Osteoblast (primary cell): Measurements from ENCODE around the gene CLVS2. TPM values are rescaled to one million over a fixed set of nuclear protein-coding genes. Genes with fewer than 3 reads are reported as not detected.

Experiments
- DNase-seq: peaks from one replicate; pipeline ENCODE4 v3.0.0; 2011; ENCODE audit warnings: low spot score, mixed read lengths; ENCODE audit not compliant: insufficient read length; ENCODE audit errors: missing footprints
- H2AFZ ChIP-seq: 2 replicates; pipeline ENCODE4 v1.6.0; 2011; ENCODE audit warnings: mild to moderate bottlenecking, low read length
- H3K27ac ChIP-seq: 2 replicates; pipeline ENCODE4 v1.5.1; 2011; ENCODE audit warnings: mild to moderate bottlenecking, low read depth, low read length, moderate library complexity
- H3K27me3 ChIP-seq: 2 replicates; pipeline ENCODE4 v1.6.0; 2012; ENCODE audit warnings: mild to moderate bottlenecking, control low read depth, inconsistent platforms, low read length, moderate library complexity; ENCODE audit not compliant: insufficient read depth
- H3K36me3 ChIP-seq: 2 replicates; pipeline ENCODE4 v1.5.1; 2011; ENCODE audit warnings: mild to moderate bottlenecking, low read length, control low read depth, moderate library complexity; ENCODE audit not compliant: insufficient read depth
- H3K4me1 ChIP-seq: 2 replicates; pipeline ENCODE4 v1.5.1; 2011; ENCODE audit warnings: mild to moderate bottlenecking, low read length, control low read depth, moderate library complexity; ENCODE audit not compliant: insufficient read depth
- H3K4me2 ChIP-seq: 2 replicates; pipeline ENCODE4 v1.6.0; 2011; ENCODE audit warnings: mild to moderate bottlenecking, low read length; ENCODE audit not compliant: insufficient read depth
- H3K4me3 ChIP-seq: fragments of 200-600 bp; sonication (generic); 3 replicates; pipeline ENCODE4 v1.5.1; 2012; ENCODE audit warnings: mild to moderate bottlenecking, low read length, inconsistent platforms; ENCODE audit not compliant: insufficient read depth
- H3K79me2 ChIP-seq: 2 replicates; pipeline ENCODE4 v1.6.0; 2012; ENCODE audit warnings: mild to moderate bottlenecking, low read length, control low read depth, inconsistent platforms; ENCODE audit not compliant: insufficient read depth
- H3K9me3 ChIP-seq: 2 replicates; pipeline ENCODE4 v1.5.1; 2011; ENCODE audit warnings: low read depth, low read length, control low read depth
- H4K20me1 ChIP-seq: 2 replicates; pipeline ENCODE4 v1.6.0; 2012; ENCODE audit warnings: mild to moderate bottlenecking, low read length, control low read depth; ENCODE audit not compliant: insufficient read depth
- total RNA-seq: library from RNA; depleted of rRNA; stranded (reverse); fragments of >200 nt; gene quantifications from 2 replicates; pipeline ENCODE4 v1.2.3, GENCODE V29; 2012
- TF ChIP-seq, protein P1 (sequence below): IDR thresholded peaks from 2 replicates; pipeline ENCODE4 v1.5.1; 2011; ENCODE audit warnings: mild to moderate bottlenecking, low read depth, low read length, moderate library complexity; ENCODE audit errors: extremely low read depth

CLVS2 gene
- total RNA-seq, 1 donor = not detected

DNA sequence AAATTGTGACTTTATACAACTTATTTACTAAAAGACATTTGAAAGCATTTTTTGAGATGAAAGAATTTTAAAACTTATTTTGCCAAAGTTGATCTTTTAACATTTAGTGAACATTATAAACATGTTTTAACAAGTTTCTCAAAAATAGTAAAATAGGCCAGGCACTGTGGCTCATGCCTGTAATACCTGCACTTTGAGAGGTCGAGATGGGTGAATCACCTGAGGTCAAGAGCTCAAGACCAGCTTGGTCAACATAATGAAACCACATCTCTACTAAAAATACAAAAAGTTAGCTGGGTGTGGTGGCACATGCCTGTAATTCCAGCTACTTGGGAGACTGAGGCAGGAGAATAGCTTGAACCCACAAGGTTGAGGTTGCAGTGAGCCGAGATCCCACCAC is 78.6 kb downstream of the CLVS2 start:
- Histone ChIP-seq H3K36me3 (no peaks in the 10 kb centered on the region), H3K4me2 (no peak overlapping the region), H3K4me3 (no peak overlapping the region), H3K27me3 (no peaks in the 10 kb centered on the region), H3K79me2 (no peaks in the 10 kb centered on the region), H4K20me1 (no peaks in the 10 kb centered on the region), H3K27ac (no peak overlapping the region), H2AFZ (no peak overlapping the region), H3K9me3 (no peaks in the 10 kb centered on the region), H3K4me1 (no peaks in the 10 kb centered on the region)
- TF ChIP-seq, protein P1, sequence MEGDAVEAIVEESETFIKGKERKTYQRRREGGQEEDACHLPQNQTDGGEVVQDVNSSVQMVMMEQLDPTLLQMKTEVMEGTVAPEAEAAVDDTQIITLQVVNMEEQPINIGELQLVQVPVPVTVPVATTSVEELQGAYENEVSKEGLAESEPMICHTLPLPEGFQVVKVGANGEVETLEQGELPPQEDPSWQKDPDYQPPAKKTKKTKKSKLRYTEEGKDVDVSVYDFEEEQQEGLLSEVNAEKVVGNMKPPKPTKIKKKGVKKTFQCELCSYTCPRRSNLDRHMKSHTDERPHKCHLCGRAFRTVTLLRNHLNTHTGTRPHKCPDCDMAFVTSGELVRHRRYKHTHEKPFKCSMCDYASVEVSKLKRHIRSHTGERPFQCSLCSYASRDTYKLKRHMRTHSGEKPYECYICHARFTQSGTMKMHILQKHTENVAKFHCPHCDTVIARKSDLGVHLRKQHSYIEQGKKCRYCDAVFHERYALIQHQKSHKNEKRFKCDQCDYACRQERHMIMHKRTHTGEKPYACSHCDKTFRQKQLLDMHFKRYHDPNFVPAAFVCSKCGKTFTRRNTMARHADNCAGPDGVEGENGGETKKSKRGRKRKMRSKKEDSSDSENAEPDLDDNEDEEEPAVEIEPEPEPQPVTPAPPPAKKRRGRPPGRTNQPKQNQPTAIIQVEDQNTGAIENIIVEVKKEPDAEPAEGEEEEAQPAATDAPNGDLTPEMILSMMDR = no peak
- DNase-seq = no peak

DNA sequence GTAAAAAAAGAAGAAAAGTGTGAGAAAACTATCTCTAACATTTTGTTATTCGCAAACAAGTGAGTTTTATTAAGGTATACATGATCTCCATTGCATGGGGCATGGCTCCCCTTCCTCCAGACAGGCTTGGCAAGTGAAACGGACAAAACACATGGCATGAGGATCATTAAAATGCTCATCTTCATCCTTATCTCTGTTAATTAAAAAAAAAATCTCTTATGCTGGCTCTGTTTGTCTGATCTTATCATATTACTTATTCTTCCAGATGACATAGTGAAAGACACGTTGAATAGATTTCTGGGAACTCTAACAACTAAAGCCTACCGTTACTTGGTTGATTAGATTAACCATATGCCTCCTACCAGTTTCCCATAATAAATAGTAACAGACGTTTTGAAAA is 89.4 kb downstream of the CLVS2 start:
- no peak overlapping the region for H2AFZ ChIP-seq
- no peak overlapping the region for H3K27ac ChIP-seq
- H3K27me3 ChIP-seq = no peaks in the 10 kb centered on the region
- H4K20me1 ChIP-seq = no peaks in the 10 kb centered on the region
- TF ChIP-seq, protein P1 = no peak
- H3K4me3 ChIP-seq = no peak overlapping the region
- no peak overlapping the region for H3K4me2 ChIP-seq
- no peaks in the 10 kb centered on the region for H3K4me1 ChIP-seq
- no peak for DNase-seq
- no peaks in the 10 kb centered on the region for H3K79me2 ChIP-seq
- no peaks in the 10 kb centered on the region for H3K9me3 ChIP-seq
- H3K36me3 ChIP-seq = no peaks in the 10 kb centered on the region

DNA sequence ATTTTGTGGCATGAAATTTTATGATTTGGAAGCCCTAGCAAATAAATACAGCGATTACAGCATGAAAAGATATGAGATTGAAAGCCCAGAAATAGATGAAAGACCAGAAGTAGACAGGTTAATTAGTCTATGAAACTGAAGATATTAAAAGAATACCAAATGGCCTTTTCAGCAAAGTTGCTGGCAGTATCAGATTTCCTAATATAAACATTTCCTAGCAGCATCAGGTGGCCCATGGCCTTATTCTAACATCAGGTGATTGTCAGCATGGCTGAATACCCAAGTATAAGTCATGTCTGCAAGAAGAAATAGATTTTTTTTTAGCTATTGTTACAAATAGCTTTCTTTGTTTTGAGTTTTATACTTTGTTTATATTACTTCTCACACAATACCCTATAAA is 93.2 kb downstream of the CLVS2 start:
- no peaks in the 10 kb centered on the region for H3K79me2 ChIP-seq
- DNase-seq = no peak
- H3K4me2 ChIP-seq = no peak overlapping the region
- no peaks in the 10 kb centered on the region for H3K9me3 ChIP-seq
- H3K27ac ChIP-seq = no peak overlapping the region
- TF ChIP-seq, protein P1 = no peak
- H3K27me3 ChIP-seq = no peaks in the 10 kb centered on the region
- no peaks in the 10 kb centered on the region for H4K20me1 ChIP-seq
- H3K4me3 ChIP-seq = no peak overlapping the region
- no peak overlapping the region for H2AFZ ChIP-seq
- peaks cover 13% of the 10 kb centered on the region for H3K4me1 ChIP-seq
- no peaks in the 10 kb centered on the region for H3K36me3 ChIP-seq

DNA sequence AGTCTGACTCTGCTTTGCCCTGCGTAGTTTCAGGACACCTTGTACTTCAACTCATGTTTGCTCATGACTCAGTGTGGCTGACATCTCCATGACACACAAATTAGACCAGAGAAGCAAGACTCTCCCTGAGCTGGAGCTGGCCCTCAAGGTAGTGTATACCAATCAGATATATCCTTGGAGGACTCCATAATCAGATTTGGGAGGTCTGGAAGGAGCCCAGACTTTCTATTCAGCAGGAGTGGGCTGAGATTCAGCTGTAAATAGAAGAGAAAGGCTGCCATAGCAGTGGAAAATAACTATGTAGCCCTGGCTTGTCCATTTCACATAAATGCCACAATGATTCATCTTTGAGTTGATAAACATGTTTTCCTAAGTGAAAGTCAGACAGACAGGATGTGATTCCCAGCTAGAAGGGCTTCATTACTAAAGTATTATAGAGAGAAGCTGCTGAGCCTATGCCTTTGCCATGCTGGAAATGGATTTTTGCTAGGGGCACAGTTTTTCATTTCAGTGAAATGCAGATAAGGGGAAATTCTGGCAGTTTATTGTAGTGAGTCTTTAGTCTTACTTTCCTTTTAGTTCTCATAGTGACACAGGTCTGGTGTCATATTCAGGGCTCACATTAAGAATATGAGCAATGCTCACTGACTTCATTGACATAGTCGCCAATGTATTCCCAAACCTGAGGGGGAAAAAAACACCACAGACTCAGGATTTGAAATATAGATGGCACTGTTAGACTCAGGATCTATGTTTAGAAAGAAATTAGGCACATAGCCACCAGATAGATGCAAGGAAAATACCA is 95.3 kb downstream of the CLVS2 start:
- Histone ChIP-seq H3K4me2 (peak overlapping the region; percentile 40), H3K36me3 (no peaks in the 10 kb centered on the region), H3K27me3 (no peaks in the 10 kb centered on the region), H3K4me3 (no peak overlapping the region), H3K27ac (peak overlapping the region; percentile 52), H4K20me1 (no peaks in the 10 kb centered on the region), H3K9me3 (no peaks in the 10 kb centered on the region), H3K4me1 (peaks cover 13% of the 10 kb centered on the region), H2AFZ (peak overlapping the region; percentile 61), H3K79me2 (no peaks in the 10 kb centered on the region)
- peak; percentile 36 for DNase-seq
- TF ChIP-seq, protein P1 = no peak
